Ovary (tissue), 9 donors: Measurements from ENCODE around the gene SCGB1D1. TPM values are rescaled to one million over a fixed set of nuclear protein-coding genes. Genes with fewer than 3 reads are reported as not detected.

Source experiments
- DNase-seq, 5 donors: peaks; one replicate each; pipeline ENCODE4 v3.0.0-alpha.2; 2019 to 2020
- H3K27ac ChIP-seq, 2 donors: fragments of 200-600 bp; one replicate each; pipeline versions ENCODE4 v1.5.1 to v1.8.0; 2019 to 2022
- H3K27me3 ChIP-seq: fragments of 200-600 bp; one replicate; pipeline ENCODE4 v1.8.0; 2022
- H3K36me3 ChIP-seq: fragments of 200-600 bp; sonication (generic); one replicate; pipeline ENCODE4 v1.5.1; 2019
- H3K4me1 ChIP-seq: one replicate; pipeline ENCODE4 v1.8.1; 2013; ENCODE audit warnings: mild to moderate bottlenecking, moderate library complexity; ENCODE audit not compliant: insufficient read depth
- H3K4me3 ChIP-seq: fragments of 200-600 bp; sonication (generic); one replicate; pipeline ENCODE4 v1.5.1; 2017
- H3K9me3 ChIP-seq, 2 donors: fragments of 200-600 bp in 1 of 2; sonication (generic) in 1 of 2; one replicate each; pipeline versions ENCODE4 v1.5.1 to v1.8.1; 2013 to 2019; ENCODE audit warnings: mild to moderate bottlenecking in 1 of 2, moderate library complexity in 1 of 2
- CTCF ChIP-seq, 3 donors: fragments of 450-650 bp in 2 of 3; fragments of 200-600 bp in 1 of 3; IDR thresholded peaks; one replicate each; pipeline versions ENCODE4 v1.5.1 to v1.8.0; 2016 to 2022; ENCODE audit warnings: antibody characterized with exemption in 3 of 3, mild to moderate bottlenecking in 1 of 3
- EP300 ChIP-seq: sonication (generic); formaldehyde crosslinking; IDR thresholded peaks from one replicate; pipeline ENCODE4 v1.6.1; 2017; ENCODE audit warnings: antibody characterized with exemption
- POLR2A ChIP-seq: fragments of 450-650 bp; IDR thresholded peaks from one replicate; pipeline ENCODE4 v1.6.1; 2017; ENCODE audit warnings: antibody characterized with exemption, mild to moderate bottlenecking, moderate library complexity
- WGBS, 3 donors: extraction: QIAGEN DNeasy Blood & Tissue Kit in 1 of 3; methylation state at CpG; one replicate each; pipeline versions ENCODE4 v1.1.5 to v1.1.7; 2013 to 2017; 5-methylcytosine and 5-hydroxymethylcytosine counted together
- intact Hi-C, 4 donors: fragments of 100-400 bp; cut with DNase I; formaldehyde crosslinking; loops; one replicate each; pipeline versions ENCODE4 v1.11.0 to v1.15.1; 2022 to 2023
- polyA plus RNA-seq, 2 donors: library from polyadenylated mRNA; stranded (reverse); fragments of 200-250 nt in 1 of 2; fragments of 350-450 nt in 1 of 2; fragmentation: Illumina TruSeq in 1 of 2; extraction: RNeasy Lipid Tissue Mini Kit (QIAGEN cat#74804) in 1 of 2; gene quantifications; one replicate each; pipeline ENCODE4 v1.2.3, GENCODE V29; 2013 to 2014
- total RNA-seq, 7 donors: library from RNA; depleted of rRNA in 2 of 7; stranded (reverse); fragments of >200 nt in 2 of 7; fragmentation: NEBNext Ultra II Directional in 3 of 7; extraction: Animal tissue kit (Norgen Biotek cat#: 25700) in 3 of 7; gene quantifications; one replicate each; pipeline versions ENCODE4 v1.1.0 to v1.2.4, GENCODE V29; 2016 to 2023
- donor health status: DM: no; HTN: no; CAD: no; lungs with moderate emphysema.
- donor health status: DM: no; HTN: no; CAD: no.
- donor health status: Bipolar disorder and iron deficiency.
- donor health status: DM: yes; HTN: yes; CAD: no.
- donor health status: DM: no; HTN: no; CAD: no.
- donor health status: DM: yes; HTN: yes; CAD: no.

Gene SCGB1D1
- total and polyA plus RNA-seq, 9 donors: not detected

- Histone ChIP-seq H3K4me3 (no peak overlapping the region), H3K27ac (no peak overlapping the region), H3K36me3 (no peaks in the 10 kb centered on the region), H3K9me3 (peaks cover 0 to 3% of the 10 kb centered on the region in 2 donors), H3K27me3 (no peaks in the 10 kb centered on the region), H3K4me1 (no peaks in the 10 kb centered on the region)
- intact Hi-C loops: no loop called here
- DNase-seq: no peak
- TF ChIP-seq EP300: no peak
- TF ChIP-seq CTCF (IDR thresholded peaks at IDR 0.05): no peak
Observed at GRCh38 chr11:62223095-62223494, 33.1 kb downstream of the SCGB1D1 start.

- intact Hi-C loops: no loop called here
- Histone ChIP-seq H3K27ac (no peak overlapping the region), H3K4me1 (no peaks in the 10 kb centered on the region), H3K27me3 (no peaks in the 10 kb centered on the region), H3K4me3 (no peak overlapping the region), H3K9me3 (no peaks in the 10 kb centered on the region), H3K36me3 (no peaks in the 10 kb centered on the region)
- TF ChIP-seq EP300 (no peak), CTCF (IDR thresholded peaks at IDR 0.05) (no peak), POLR2A (no peak)
- DNase-seq: no peak
Observed at GRCh38 chr11:62233730-62234129, 43.7 kb downstream of the SCGB1D1 start.

DNA sequence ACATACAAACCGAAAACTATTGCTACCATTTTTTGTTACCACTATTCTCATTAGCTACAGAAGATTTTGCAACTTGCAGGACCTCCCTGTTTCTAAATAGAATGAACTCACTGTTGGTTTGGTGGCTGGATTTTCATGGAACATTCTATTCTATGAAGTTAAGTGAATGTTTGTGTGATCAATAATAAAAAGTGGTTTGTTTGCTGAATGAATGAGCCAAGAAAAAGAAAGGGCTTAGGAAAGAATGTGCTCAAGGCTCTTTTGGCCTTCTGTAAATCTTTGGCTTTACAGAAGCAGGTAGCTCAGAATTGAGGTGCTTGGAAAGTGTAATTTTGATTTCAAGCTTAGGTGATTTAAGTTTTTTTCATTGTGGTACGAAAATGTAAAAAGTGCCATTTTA is 46.2 kb downstream of the SCGB1D1 start:
- Histone ChIP-seq H3K9me3 (no peaks in the 10 kb centered on the region), H3K36me3 (no peaks in the 10 kb centered on the region), H3K4me1 (no peaks in the 10 kb centered on the region), H3K27ac (no peak overlapping the region), H3K27me3 (no peaks in the 10 kb centered on the region), H3K4me3 (no peak overlapping the region)
- no peak for DNase-seq
- intact Hi-C loops: no loop called here
- TF ChIP-seq CTCF (IDR thresholded peaks at IDR 0.05) (no peak), POLR2A (no peak), EP300 (no peak)
- WGBS, 3 donors: 61 to 76% (median 69%) methylated on average over 2 of the region's 2 CpGs

DNA sequence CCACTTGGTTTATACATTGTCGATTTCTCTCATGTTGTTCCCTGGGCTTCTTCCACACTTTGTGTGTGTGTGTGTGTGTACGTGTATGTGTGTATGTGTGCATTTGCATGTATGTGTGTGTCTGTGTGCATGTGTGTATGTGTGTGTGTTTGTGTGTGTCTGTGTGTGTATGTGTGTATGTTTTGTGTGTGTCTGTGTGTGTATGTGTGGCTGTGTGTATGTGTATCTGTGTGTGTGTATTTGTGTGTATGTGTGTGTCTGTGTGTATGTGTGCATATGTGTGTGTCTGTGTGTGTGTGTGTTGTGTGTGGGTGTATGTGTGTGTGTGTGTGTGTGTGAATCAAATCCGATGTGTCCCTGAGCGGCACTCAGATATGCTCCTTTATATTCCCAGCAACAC is 47.5 kb downstream of the SCGB1D1 start:
- no peaks in the 10 kb centered on the region for H3K4me1 ChIP-seq
- intact Hi-C loops: no loop called here
- no peaks in the 10 kb centered on the region for H3K36me3 ChIP-seq
- H3K27ac ChIP-seq: no peak overlapping the region
- no peak overlapping the region for H3K4me3 ChIP-seq
- DNase-seq: no peak
- no peaks in the 10 kb centered on the region for H3K27me3 ChIP-seq
- 68% methylated on average over 4 of the region's 4 CpGs for WGBS, 3 donors
- H3K9me3 ChIP-seq: no peaks in the 10 kb centered on the region
- TF ChIP-seq EP300 (no peak), CTCF (IDR thresholded peaks at IDR 0.05) (no peak), POLR2A (no peak)

- Histone ChIP-seq H3K27me3 (no peaks in the 10 kb centered on the region), H3K9me3 (no peaks in the 10 kb centered on the region), H3K36me3 (no peaks in the 10 kb centered on the region), H3K4me3 (no peak overlapping the region), H3K4me1 (no peaks in the 10 kb centered on the region), H3K27ac (no peak overlapping the region)
- intact Hi-C loops: no loop called here
- WGBS, 3 donors: 62 to 84% (median 81%) methylated on average over 4 of the region's 4 CpGs
- no peak for DNase-seq
- no peak for TF ChIP-seq EP300
- TF ChIP-seq CTCF (IDR thresholded peaks at IDR 0.05): no peak
- TF ChIP-seq POLR2A: no peak
Observed at GRCh38 chr11:62238151-62238550, 48.1 kb downstream of the SCGB1D1 start.
